Heart right ventricle (tissue), 16 donors: Measurements from ENCODE around the gene ZNF236. TPM values are rescaled to one million over a fixed set of nuclear protein-coding genes. Genes with fewer than 3 reads are reported as not detected.
"Not testable (repeated sequence)": the region's sequence is repeated elsewhere in the genome, so short reads cannot be mapped to it uniquely, and the experiment has no call there.

Experiments used
- ATAC-seq, 8 donors: fragments of 200-7000 bp; cut with Tn5 transposase; one replicate each; pipeline ENCODE4 v1.9.1; 2020; ENCODE audit warnings: mild to moderate bottlenecking in 8 of 8, moderate library complexity in 8 of 8, moderate number of reproducible peaks in 1 of 8
- DNase-seq, 2 donors: peaks; one replicate each; pipeline ENCODE4 v3.0.0-alpha.2; 2020
- H3K27ac ChIP-seq, 10 donors: fragments of 200-600 bp; sonication (generic) in 2 of 10; one replicate each; pipeline versions ENCODE4 v1.5.0 to v1.8.0; 2020 to 2022; ENCODE audit warnings: mild to moderate bottlenecking in 3 of 10
- H3K27me3 ChIP-seq, 7 donors: fragments of 200-600 bp; one replicate each; pipeline ENCODE4 v1.8.0; 2021 to 2022; ENCODE audit warnings: mild to moderate bottlenecking in 2 of 7
- H3K36me3 ChIP-seq, 9 donors: fragments of 200-600 bp; sonication (generic) in 1 of 9; one replicate each; pipeline versions ENCODE4 v1.5.0 to v1.8.0; 2020 to 2022; ENCODE audit warnings: mild to moderate bottlenecking in 2 of 9
- H3K4me1 ChIP-seq, 9 donors: fragments of 200-600 bp; sonication (generic) in 1 of 9; one replicate each; pipeline versions ENCODE4 v1.5.0 to v1.8.0; 2020 to 2022; ENCODE audit warnings: mild to moderate bottlenecking in 4 of 9
- H3K4me3 ChIP-seq, 10 donors: fragments of 200-600 bp; sonication (generic) in 2 of 10; one replicate each; pipeline versions ENCODE4 v1.5.0 to v1.8.0; 2020 to 2022; ENCODE audit warnings: mild to moderate bottlenecking in 7 of 10, moderate library complexity in 2 of 10
- H3K9me3 ChIP-seq, 11 donors: fragments of 200-600 bp in 10 of 11; sonication (generic) in 2 of 11; one replicate each; pipeline versions ENCODE4 v1.5.0 to v1.8.0; 2013 to 2022; ENCODE audit warnings: mild to moderate bottlenecking in 2 of 11, control low read depth in 1 of 11, moderate library complexity in 1 of 11
- WGBS, 2 donors: extraction: QIAGEN DNeasy Blood & Tissue Kit; methylation state at CpG; one replicate each; pipeline ENCODE4 v1.1.7; 2013; ENCODE audit warnings: inconsistent platforms in 1 of 2; 5-methylcytosine and 5-hydroxymethylcytosine counted together
- intact Hi-C, 10 donors: fragments of 100-400 bp; cut with DNase I; formaldehyde crosslinking; loops; one replicate each; pipeline versions ENCODE4 v1.11.1 to v1.14.2; 2022
- polyA plus RNA-seq, 2 donors: library from polyadenylated mRNA; stranded (reverse); fragments of 200-250 nt; gene quantifications; one replicate each; pipeline ENCODE4 v1.2.3, GENCODE V29; 2013
- total RNA-seq, 10 donors: library from RNA; stranded (reverse); fragmentation: NEBNext Ultra II Directional in 3 of 10; extraction: Animal tissue kit (Norgen Biotek cat#: 25700) in 3 of 10; gene quantifications; one replicate each; pipeline versions ENCODE4 v1.2.1 to v1.2.4, GENCODE V29; 2021 to 2023
- TF ChIP-seq, protein P1 (sequence below), 9 donors: fragments of 200-600 bp; sonication (generic) in 2 of 9; IDR thresholded peaks; one replicate each; pipeline versions ENCODE4 v1.5.0 to v1.8.0; 2021 to 2022; ENCODE audit warnings: antibody characterized with exemption in 9 of 9, mild to moderate bottlenecking in 5 of 9, moderate library complexity in 1 of 9
- donor health status: Arrhythmogenic right ventricular cardiomyopathy.
- donor health status: ischemic (EF 13 %, LVEDD 7.1; RV severe dilation, severe dysfunction).
- donor health status: healthy with polysubstance abuse.
- donor health status: DM: no; HTN: yes; CAD: no.
- donor health status: DM: no; HTN: no; CAD: no.
- donor health status: ischemic (EF 25% LVEDD 6.9; RV normal size, moderate dysfunction).
- donor health status: ischemic (EF 25% LVEDD 5.7; RV mildly dilated, moderate dysfunction).
- donor health status: healthy.
- donor health status: DM: yes; HTN: yes; CAD: no.
- donor health status: Ischemic cardiomyopathy.
- donor health status: ischemic (EF 35%, LVEDD 5.7; RV mildly dilated, moderate dysfunction).
- donor health status: nonischemic (EF 11% LVEDD 7.7; RV severe dilation, severe dysfunction).
- donor health status: DM: yes; HTN: yes; CAD: no.
- donor health status: PGD.
- donor health status: ischemic (EF 29% LVEDD 5.4; RV normal size, mild dysfunction).
- donor health status: nonischemic (EF 23%, LVEDD 6.1; RV moderate dilation, normal function).

The ZNF236 gene
- total and polyA plus RNA-seq, 12 donors = 0.75 to 14.9 (median 12.1) TPM

DNA sequence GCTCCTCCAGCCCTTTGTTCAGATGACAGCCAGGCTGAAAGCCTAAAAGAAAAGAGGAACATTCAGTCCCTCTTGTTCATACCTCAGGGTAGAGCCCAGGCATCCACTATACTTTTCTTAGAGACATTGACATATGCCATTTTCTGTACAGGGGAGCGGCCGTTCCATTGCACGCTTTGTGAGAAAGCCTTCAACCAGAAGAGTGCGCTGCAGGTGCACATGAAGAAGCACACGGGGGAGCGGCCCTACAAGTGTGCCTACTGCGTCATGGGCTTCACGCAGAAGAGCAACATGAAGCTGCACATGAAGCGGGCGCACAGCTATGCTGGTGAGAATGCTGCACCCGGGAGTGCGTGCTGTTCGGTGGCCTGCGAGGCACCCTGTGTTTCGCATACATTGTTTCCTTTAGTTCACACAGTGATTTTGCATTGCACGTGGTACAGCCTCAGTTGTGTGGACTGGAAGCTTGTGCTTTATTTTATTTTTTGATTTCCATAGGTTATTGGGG lies 138.2 kb downstream of the ZNF236 start:
- Histone ChIP-seq H3K36me3 (peaks cover 0 to 75% (median 42%) of the 10 kb centered on the region in 9 donors), H3K4me1 (peaks cover 0 to 18% (median 11%) of the 10 kb centered on the region in 9 donors), H3K9me3 (peaks cover 0 to 8% (median 0%) of the 10 kb centered on the region in 11 donors), H3K27ac (no peak overlapping the region), H3K4me3 (no peak overlapping the region), H3K27me3 (no peaks in the 10 kb centered on the region)
- TF ChIP-seq, protein P1, sequence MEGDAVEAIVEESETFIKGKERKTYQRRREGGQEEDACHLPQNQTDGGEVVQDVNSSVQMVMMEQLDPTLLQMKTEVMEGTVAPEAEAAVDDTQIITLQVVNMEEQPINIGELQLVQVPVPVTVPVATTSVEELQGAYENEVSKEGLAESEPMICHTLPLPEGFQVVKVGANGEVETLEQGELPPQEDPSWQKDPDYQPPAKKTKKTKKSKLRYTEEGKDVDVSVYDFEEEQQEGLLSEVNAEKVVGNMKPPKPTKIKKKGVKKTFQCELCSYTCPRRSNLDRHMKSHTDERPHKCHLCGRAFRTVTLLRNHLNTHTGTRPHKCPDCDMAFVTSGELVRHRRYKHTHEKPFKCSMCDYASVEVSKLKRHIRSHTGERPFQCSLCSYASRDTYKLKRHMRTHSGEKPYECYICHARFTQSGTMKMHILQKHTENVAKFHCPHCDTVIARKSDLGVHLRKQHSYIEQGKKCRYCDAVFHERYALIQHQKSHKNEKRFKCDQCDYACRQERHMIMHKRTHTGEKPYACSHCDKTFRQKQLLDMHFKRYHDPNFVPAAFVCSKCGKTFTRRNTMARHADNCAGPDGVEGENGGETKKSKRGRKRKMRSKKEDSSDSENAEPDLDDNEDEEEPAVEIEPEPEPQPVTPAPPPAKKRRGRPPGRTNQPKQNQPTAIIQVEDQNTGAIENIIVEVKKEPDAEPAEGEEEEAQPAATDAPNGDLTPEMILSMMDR (IDR thresholded peaks at IDR 0.05) = no peak
- intact Hi-C loops = no loop called here
- no peak for DNase-seq
- 96 to 97% methylated on average over 16 of the region's 16 CpGs for WGBS, 2 donors
- ATAC-seq = no peak

DNA sequence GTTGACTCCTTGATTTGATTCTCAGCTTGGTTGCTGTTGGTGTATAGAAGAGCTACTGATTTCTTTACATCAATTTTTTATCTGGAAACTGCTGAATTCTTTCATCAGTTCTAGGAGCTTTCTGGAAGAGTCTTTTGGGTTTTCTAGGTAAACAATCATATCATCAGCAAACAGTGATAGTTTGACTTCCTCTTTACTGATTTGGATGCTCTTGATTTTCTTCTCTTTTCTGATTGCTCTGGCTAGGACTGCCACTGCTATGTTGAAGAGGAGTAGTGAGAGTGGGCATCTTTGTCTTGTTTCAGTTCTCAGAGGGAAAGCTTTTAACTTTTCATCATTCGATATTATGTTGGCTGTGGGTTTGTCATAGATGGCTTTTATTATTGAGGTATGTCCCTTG lies 140.5 kb downstream of the ZNF236 start:
- TF ChIP-seq, protein P1 (IDR thresholded peaks at IDR 0.05) = no peak
- DNase-seq (no peak), ATAC-seq (no peak)
- WGBS, 2 donors = 96% methylated on average over 1 of the region's 1 CpG
- Histone ChIP-seq H3K27me3 (no peaks in the 10 kb centered on the region), H3K4me1 (peaks cover 0 to 16% (median 11%) of the 10 kb centered on the region in 9 donors), H3K9me3 (peaks cover 0 to 8% (median 0%) of the 10 kb centered on the region in 11 donors), H3K27ac (no peak overlapping the region), H3K36me3 (peaks cover 0 to 59% (median 25%) of the 10 kb centered on the region in 9 donors), H3K4me3 (no peak overlapping the region)
- intact Hi-C loops = no loop called here

DNA sequence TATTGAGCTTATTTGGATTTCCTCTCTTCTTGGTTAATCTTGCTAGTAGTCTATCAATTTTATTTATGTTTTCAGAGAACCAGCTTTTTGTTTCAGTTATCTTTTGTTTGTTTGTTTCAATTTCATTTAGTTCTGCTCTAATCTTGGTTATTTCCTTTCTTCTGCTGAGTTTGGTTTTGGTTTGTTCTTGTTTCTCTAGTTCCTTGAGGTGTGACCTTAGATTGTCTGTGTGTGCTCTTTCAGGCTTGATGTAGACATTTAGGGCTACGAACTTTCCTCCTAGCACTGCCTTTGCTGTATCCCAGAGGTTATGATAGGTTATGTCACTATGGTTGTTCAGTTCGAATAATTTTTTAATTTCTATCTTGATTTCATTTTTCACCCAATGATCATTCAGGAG lies 141.6 kb downstream of the ZNF236 start:
- Histone ChIP-seq H3K4me3 (no peak overlapping the region), H3K27me3 (no peaks in the 10 kb centered on the region), H3K36me3 (peaks cover 0 to 58% (median 24%) of the 10 kb centered on the region in 9 donors), H3K9me3 (peaks cover 0 to 8% (median 0%) of the 10 kb centered on the region in 11 donors), H3K27ac (no peak overlapping the region), H3K4me1 (peaks cover 0 to 9% (median 5%) of the 10 kb centered on the region in 9 donors)
- intact Hi-C loops = no loop called here
- ATAC-seq = no peak
- no peak for DNase-seq
- WGBS, 2 donors = 98% methylated on average over 2 of the region's 2 CpGs
- TF ChIP-seq, protein P1 (IDR thresholded peaks at IDR 0.05) = no peak

DNA sequence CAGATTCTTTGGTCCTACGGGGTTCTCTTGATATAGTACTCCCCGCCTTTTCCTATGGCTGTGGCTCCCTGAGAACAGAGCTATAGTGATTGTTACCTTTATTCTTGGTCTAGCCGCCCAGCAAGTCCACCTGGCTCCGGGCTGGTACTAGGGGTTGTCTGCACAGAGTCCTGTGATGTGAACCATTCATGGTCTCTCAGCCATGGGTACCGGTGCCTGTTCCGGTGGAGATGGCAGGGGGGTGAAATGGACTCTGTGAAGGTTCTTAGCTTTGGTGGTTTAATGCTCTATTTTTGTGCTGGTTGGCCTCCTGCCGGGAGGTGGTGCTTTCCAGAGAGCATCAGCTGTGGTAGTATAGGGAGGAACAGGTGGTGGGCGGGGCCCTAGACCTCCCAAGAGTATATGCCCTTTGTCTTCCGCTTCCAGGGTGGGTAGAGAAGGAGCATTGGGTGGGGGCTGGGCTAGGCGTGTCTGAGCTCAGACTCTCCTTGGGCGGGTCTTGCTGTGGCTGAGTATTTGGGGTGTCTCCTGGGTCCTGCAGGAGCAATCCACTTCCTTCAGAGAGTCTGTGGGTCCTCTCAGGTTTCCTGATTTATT lies 143.3 kb downstream of the ZNF236 start:
- DNase-seq, H3K4me1 ChIP-seq, H3K9me3 ChIP-seq, H3K4me3 ChIP-seq, intact Hi-C loops, H3K27ac ChIP-seq, ATAC-seq, H3K27me3 ChIP-seq: not testable (repeated sequence)
- peaks cover 0 to 51% (median 10%) of the 10 kb centered on the region in 9 donors for H3K36me3 ChIP-seq
- 95 to 96% methylated on average over 11 of the region's 11 CpGs for whole genome bisulfite sequencing, 2 donors

DNA sequence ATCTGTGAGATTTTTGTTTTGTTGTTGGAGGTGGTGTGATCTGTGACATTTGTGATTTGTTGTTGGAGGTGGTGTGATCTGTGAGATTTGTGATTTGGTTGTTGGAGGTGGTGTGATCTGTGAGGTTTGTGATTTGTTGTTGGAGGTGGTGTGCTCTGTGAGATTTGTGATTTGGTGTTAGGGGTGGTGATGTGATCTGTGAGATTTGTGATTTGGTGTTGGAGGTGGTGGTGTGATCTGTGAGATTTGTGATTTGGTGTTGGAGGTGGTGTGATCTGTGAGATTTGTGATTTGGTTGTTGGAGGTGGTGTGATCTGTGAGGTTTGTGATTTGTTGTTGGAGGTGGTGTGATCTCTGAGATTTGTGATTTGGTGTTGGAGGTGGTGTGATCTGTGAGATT lies 144.9 kb downstream of the ZNF236 start:
- peaks cover 0 to 34% (median 0%) of the 10 kb centered on the region in 9 donors for H3K36me3 ChIP-seq
- ATAC-seq, DNase-seq, intact Hi-C loops, H3K27ac ChIP-seq, H3K9me3 ChIP-seq, H3K4me3 ChIP-seq, H3K4me1 ChIP-seq, H3K27me3 ChIP-seq: not testable (repeated sequence)
